HepG2 (cell line): ENCODE measurements around the gene SNRNP200. TPM values are rescaled to one million over a fixed set of nuclear protein-coding genes. Genes with fewer than 3 reads are reported as not detected.
A peak's percentile ranks its signal among the peaks of the same experiment; 100 is the strongest.

ENCODE experiments used
- ARID2 ChIP-seq: sonication (generic); formaldehyde crosslinking; IDR thresholded peaks from 2 replicates; pipeline ENCODE4 v1.8.1; 2022; ENCODE audit warnings: mild to moderate bottlenecking, missing genetic modification reagents, borderline replicate concordance
- ASH2L ChIP-seq: fragments of 300-600, 200-600 bp; sonication (generic); IDR thresholded peaks from 2 replicates; pipeline ENCODE4 v1.7.0; 2017; ENCODE audit warnings: low read depth, mild to moderate bottlenecking, moderate library complexity, mixed read lengths, low read length; ENCODE audit not compliant: insufficient read length
- GTF2F1 ChIP-seq: fragments of 150-350 bp; IDR thresholded peaks from 2 replicates; pipeline ENCODE4 v1.6.1; 2014; ENCODE audit warnings: low read length
- PHF21A ChIP-seq: sonication (generic); formaldehyde crosslinking; IDR thresholded peaks from 2 replicates; pipeline ENCODE4 v1.5.0; 2020; ENCODE audit warnings: mild to moderate bottlenecking, missing genetic modification reagents
- PRPF4 ChIP-seq: fragments of 200-400 bp; formaldehyde crosslinking; IDR thresholded peaks from 2 replicates; pipeline ENCODE4 v1.6.1; 2016; ENCODE audit warnings: low read length, low read depth; ENCODE audit not compliant: poor library complexity, severe bottlenecking
- SMYD3 ChIP-seq: sonication (generic); formaldehyde crosslinking; IDR thresholded peaks from 2 replicates; pipeline ENCODE4 v1.8.1; 2023; ENCODE audit warnings: mild to moderate bottlenecking, missing genetic modification reagents
- SP4 ChIP-seq: sonication (generic); formaldehyde crosslinking; IDR thresholded peaks from 2 replicates; pipeline ENCODE4 v1.8.1; 2023; ENCODE audit warnings: mild to moderate bottlenecking, missing genetic modification reagents
- TEAD2 ChIP-seq: sonication (generic); formaldehyde crosslinking; IDR thresholded peaks from 2 replicates; pipeline ENCODE4 v1.9.0; 2021; ENCODE audit warnings: missing genetic modification reagents
- THAP8 ChIP-seq: sonication (generic); formaldehyde crosslinking; IDR thresholded peaks from 2 replicates; pipeline ENCODE4 v1.5.1; 2020; ENCODE audit warnings: missing genetic modification reagents, mild to moderate bottlenecking, borderline replicate concordance
- ZBTB34 ChIP-seq: sonication (generic); formaldehyde crosslinking; IDR thresholded peaks from 2 replicates; pipeline ENCODE4 v1.8.0; 2022; ENCODE audit warnings: mild to moderate bottlenecking, missing genetic modification reagents
- ZNF224 ChIP-seq: sonication (generic); formaldehyde crosslinking; IDR thresholded peaks from 2 replicates; pipeline ENCODE4 v1.5.0; 2020; ENCODE audit warnings: mild to moderate bottlenecking, missing genetic modification reagents
- ZNF343 ChIP-seq: sonication (generic); formaldehyde crosslinking; IDR thresholded peaks from 2 replicates; pipeline ENCODE4 v1.4.0; 2020; ENCODE audit warnings: mild to moderate bottlenecking, missing genetic modification reagents
- ZNF878 ChIP-seq: sonication (generic); formaldehyde crosslinking; IDR thresholded peaks from 2 replicates; pipeline ENCODE4 v1.8.1; 2023; ENCODE audit warnings: mild to moderate bottlenecking, missing genetic modification reagents, moderate library complexity
- ZSCAN9 ChIP-seq: IDR thresholded peaks from 2 replicates; pipeline ENCODE4 v1.6.1; 2016; ENCODE audit warnings: borderline replicate concordance
- polyA plus RNA-seq, 8 experiments: library from polyadenylated mRNA; depleted of rRNA in 3 of 8; stranded (reverse) in 7 of 8; unstranded in 1 of 8; fragments of >200 nt; fragmentation: Illumina TruSeq in 4 of 8; extraction: Trizol in 4 of 8; gene quantifications; 2 replicates each; pipeline versions ENCODE4 v1.2.1 to v1.2.3, GENCODE V29; 2011 to 2016; ENCODE audit warnings: low read depth in 4 of 8, missing spikeins in 1 of 8, mixed read lengths in 1 of 8; ENCODE audit not compliant: insufficient read depth in 1 of 8
- total RNA-seq, 5 experiments: library from RNA; depleted of rRNA; stranded (reverse); fragments of >200 nt; fragmentation: Illumina TruSeq; extraction: Trizol; gene quantifications; 2 replicates each; pipeline ENCODE4 v1.2.3, GENCODE V29; 2016; ENCODE audit warnings: low read depth in 1 of 5
- TF ChIP-seq, protein P1 (sequence below): sonication (generic); formaldehyde crosslinking; IDR thresholded peaks from 2 replicates; pipeline ENCODE4 v1.4.0; 2020; ENCODE audit warnings: mild to moderate bottlenecking, missing genetic modification reagents
- TF ChIP-seq, protein P2 (sequence below): IDR thresholded peaks from 2 replicates; pipeline ENCODE4 v1.6.1; 2016; ENCODE audit warnings: mild to moderate bottlenecking, missing biosample characterization, missing genetic modification reagents
- TF ChIP-seq, protein P3 (sequence below): sonication (generic); formaldehyde crosslinking; IDR thresholded peaks from 2 replicates; pipeline ENCODE4 v1.4.0; 2020; ENCODE audit warnings: missing genetic modification reagents, borderline replicate concordance
- TF ChIP-seq, protein P4 (sequence below): sonication (generic); formaldehyde crosslinking; IDR thresholded peaks from 2 replicates; pipeline ENCODE4 v1.5.0; 2020; ENCODE audit warnings: missing genetic modification reagents

SNRNP200 gene
- total and polyA plus RNA-seq, 2 of the 13 experiments (the other 11 are each of a cell fraction or from before 2014, with no cell fraction given), result 99.0 to 232 TPM

GRCh38 chr2:96305091-96305978 is at the start of gene SNRNP200 (continued):
- no peak for TF ChIP-seq THAP8 (CRISPR knock-in tag)
- TF ChIP-seq ZNF343 (CRISPR knock-in tag), result peak; percentile 93
- TF ChIP-seq, protein P1, sequence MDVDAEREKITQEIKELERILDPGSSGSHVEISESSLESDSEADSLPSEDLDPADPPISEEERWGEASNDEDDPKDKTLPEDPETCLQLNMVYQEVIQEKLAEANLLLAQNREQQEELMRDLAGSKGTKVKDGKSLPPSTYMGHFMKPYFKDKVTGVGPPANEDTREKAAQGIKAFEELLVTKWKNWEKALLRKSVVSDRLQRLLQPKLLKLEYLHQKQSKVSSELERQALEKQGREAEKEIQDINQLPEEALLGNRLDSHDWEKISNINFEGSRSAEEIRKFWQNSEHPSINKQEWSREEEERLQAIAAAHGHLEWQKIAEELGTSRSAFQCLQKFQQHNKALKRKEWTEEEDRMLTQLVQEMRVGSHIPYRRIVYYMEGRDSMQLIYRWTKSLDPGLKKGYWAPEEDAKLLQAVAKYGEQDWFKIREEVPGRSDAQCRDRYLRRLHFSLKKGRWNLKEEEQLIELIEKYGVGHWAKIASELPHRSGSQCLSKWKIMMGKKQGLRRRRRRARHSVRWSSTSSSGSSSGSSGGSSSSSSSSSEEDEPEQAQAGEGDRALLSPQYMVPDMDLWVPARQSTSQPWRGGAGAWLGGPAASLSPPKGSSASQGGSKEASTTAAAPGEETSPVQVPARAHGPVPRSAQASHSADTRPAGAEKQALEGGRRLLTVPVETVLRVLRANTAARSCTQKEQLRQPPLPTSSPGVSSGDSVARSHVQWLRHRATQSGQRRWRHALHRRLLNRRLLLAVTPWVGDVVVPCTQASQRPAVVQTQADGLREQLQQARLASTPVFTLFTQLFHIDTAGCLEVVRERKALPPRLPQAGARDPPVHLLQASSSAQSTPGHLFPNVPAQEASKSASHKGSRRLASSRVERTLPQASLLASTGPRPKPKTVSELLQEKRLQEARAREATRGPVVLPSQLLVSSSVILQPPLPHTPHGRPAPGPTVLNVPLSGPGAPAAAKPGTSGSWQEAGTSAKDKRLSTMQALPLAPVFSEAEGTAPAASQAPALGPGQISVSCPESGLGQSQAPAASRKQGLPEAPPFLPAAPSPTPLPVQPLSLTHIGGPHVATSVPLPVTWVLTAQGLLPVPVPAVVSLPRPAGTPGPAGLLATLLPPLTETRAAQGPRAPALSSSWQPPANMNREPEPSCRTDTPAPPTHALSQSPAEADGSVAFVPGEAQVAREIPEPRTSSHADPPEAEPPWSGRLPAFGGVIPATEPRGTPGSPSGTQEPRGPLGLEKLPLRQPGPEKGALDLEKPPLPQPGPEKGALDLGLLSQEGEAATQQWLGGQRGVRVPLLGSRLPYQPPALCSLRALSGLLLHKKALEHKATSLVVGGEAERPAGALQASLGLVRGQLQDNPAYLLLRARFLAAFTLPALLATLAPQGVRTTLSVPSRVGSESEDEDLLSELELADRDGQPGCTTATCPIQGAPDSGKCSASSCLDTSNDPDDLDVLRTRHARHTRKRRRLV (CRISPR knock-in tag), result peak; percentile 85
- peak; percentile 93 for TF ChIP-seq SP4 (CRISPR knock-in tag)
- TF ChIP-seq ARID2, result no peak; the same call in 1 of the 2 replicates
- TF ChIP-seq TEAD2 (CRISPR knock-in tag), result peak; percentile 89; the same call in 1 of the 2 replicates
- TF ChIP-seq, protein P2, sequence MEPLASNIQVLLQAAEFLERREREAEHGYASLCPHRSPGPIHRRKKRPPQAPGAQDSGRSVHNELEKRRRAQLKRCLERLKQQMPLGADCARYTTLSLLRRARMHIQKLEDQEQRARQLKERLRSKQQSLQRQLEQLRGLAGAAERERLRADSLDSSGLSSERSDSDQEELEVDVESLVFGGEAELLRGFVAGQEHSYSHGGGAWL (CRISPR knock-in tag), result peak; percentile 84
- TF ChIP-seq GTF2F1, result no peak
- no peak for TF ChIP-seq SMYD3 (CRISPR knock-in tag)
- TF ChIP-seq, protein P3, sequence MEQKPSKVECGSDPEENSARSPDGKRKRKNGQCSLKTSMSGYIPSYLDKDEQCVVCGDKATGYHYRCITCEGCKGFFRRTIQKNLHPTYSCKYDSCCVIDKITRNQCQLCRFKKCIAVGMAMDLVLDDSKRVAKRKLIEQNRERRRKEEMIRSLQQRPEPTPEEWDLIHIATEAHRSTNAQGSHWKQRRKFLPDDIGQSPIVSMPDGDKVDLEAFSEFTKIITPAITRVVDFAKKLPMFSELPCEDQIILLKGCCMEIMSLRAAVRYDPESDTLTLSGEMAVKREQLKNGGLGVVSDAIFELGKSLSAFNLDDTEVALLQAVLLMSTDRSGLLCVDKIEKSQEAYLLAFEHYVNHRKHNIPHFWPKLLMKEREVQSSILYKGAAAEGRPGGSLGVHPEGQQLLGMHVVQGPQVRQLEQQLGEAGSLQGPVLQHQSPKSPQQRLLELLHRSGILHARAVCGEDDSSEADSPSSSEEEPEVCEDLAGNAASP (CRISPR knock-in tag), result peak; percentile 74
- TF ChIP-seq PRPF4, result no peak
- peak; percentile 98 for TF ChIP-seq ASH2L
- TF ChIP-seq PHF21A (CRISPR knock-in tag), result peak; percentile 84
- TF ChIP-seq ZSCAN9 (CRISPR knock-in tag), result no peak; the same call in 1 of the 2 replicates
- TF ChIP-seq ZNF224 (CRISPR knock-in tag), result peak; percentile 96
- TF ChIP-seq, protein P4, sequence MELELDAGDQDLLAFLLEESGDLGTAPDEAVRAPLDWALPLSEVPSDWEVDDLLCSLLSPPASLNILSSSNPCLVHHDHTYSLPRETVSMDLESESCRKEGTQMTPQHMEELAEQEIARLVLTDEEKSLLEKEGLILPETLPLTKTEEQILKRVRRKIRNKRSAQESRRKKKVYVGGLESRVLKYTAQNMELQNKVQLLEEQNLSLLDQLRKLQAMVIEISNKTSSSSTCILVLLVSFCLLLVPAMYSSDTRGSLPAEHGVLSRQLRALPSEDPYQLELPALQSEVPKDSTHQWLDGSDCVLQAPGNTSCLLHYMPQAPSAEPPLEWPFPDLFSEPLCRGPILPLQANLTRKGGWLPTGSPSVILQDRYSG (CRISPR knock-in tag), result 0 out of 2 replicates have a peak, but pooled peaks have one; percentile 85
- no peak for TF ChIP-seq ZBTB34 (CRISPR knock-in tag)
- peak; percentile 24; the same call in 1 of the 2 replicates for TF ChIP-seq ZNF878 (CRISPR knock-in tag)
